ENCODE measurements around the gene DCDC2C. TPM values are rescaled to one million over a fixed set of nuclear protein-coding genes. Genes with fewer than 3 reads are reported as not detected.

Gene DCDC2C
- total RNA-seq, 1 experiment from 2014 or later = 0.43 TPM

DNA sequence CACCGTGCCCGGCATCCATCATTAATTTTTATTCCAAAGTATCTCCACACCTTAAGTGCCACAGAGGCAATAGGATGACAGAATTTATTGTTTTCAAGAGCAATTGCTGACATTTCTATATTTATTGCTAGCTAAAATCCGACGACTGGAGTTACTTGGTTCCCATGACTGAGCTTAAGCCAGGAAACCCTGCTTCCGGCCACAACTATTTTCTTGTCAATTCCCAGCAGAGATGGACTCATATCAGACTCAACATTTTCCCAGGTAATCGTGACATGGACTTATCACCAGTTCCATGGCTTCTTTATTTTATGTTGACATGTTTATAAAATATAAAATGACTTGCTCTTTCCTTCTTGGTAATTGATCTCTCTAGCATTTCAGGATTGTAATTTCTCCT lies 20.6 kb upstream of the DCDC2C start:
- intact Hi-C loops (cut with micrococcal nuclease; ENCODE audit: unreplicated experiment) = no loop called here
- POLR2A ChIA-PET (ENCODE audit: low non-redundant PET) = interaction anchor here (0.7 kb wide), 1 partner anchor 1516 kb away, joined by 4 read pairs; no protein-coding TSS in a partner anchor
- H3K36me3 ChIP-seq (ENCODE audit: insufficient read depth, low read length, poor library complexity, severe bottlenecking) = no peaks in the 10 kb centered on the region
- no peaks in the 10 kb centered on the region for H3K27me3 ChIP-seq (replicated peaks; ENCODE audit: insufficient read depth, low read depth, low read length, poor library complexity)
- H3K27ac ChIP-seq (ENCODE audit: low read depth, low read length, poor library complexity, severe bottlenecking) = no peak overlapping the region
- DNase-seq (ENCODE audit: low spot score) = no peak
- H3K4me3 ChIP-seq (ENCODE audit: low read depth, low read length, poor library complexity, severe bottlenecking) = no peak overlapping the region
- no peak for TF ChIP-seq EZH2 (IDR thresholded peaks at IDR 0.05; ENCODE audit: borderline replicate concordance, low read depth, low read length, poor library complexity, severe bottlenecking)
- TF ChIP-seq, protein P1, sequence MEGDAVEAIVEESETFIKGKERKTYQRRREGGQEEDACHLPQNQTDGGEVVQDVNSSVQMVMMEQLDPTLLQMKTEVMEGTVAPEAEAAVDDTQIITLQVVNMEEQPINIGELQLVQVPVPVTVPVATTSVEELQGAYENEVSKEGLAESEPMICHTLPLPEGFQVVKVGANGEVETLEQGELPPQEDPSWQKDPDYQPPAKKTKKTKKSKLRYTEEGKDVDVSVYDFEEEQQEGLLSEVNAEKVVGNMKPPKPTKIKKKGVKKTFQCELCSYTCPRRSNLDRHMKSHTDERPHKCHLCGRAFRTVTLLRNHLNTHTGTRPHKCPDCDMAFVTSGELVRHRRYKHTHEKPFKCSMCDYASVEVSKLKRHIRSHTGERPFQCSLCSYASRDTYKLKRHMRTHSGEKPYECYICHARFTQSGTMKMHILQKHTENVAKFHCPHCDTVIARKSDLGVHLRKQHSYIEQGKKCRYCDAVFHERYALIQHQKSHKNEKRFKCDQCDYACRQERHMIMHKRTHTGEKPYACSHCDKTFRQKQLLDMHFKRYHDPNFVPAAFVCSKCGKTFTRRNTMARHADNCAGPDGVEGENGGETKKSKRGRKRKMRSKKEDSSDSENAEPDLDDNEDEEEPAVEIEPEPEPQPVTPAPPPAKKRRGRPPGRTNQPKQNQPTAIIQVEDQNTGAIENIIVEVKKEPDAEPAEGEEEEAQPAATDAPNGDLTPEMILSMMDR (conservative IDR thresholded peaks at IDR 0.05; ENCODE audit: low read depth, low read length) = no peak
- no peaks in the 10 kb centered on the region for H3K9me3 ChIP-seq (ENCODE audit: low read depth, low read length, poor library complexity, severe bottlenecking)
- BruUV-seq (replicated peaks) = no TSS peak
- no peaks in the 10 kb centered on the region for H3K4me1 ChIP-seq (ENCODE audit: insufficient read depth, low read length, poor library complexity, severe bottlenecking)
- CTCF ChIA-PET = no interaction called here

DNA sequence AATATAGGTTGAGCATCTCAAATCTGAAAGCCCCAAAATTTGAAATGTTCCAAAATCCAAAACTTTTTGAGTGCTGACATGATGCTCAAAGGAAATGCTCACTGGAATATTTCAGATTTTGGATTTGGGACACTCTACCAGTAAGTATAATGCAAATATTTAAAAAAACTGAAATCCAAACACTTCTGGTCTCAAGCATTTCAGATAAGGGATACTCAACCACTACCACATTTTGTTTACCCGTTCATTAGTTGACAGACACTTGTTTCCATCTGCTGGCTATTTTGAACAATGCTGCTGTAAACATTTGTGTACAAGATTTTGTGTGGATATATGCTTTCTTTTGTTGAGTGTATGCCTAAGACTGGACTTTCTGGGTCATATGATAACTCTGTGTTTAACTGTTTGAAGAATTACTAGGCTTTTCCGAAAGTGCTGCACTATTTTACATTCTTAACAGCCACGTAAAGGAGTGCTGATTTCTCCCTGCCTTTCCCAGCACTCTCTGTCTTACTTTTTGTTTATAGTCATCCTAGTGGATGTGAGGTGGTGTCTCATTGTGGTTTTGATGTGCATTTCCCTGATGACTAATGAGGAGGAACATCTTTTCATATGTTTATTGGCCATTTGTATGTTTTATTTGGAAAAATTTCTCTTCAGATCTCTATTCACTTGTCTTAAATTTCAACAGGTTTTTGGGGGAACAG lies 19.5 kb upstream of the DCDC2C start:
- BruUV-seq (replicated peaks) = no TSS peak
- TF ChIP-seq EZH2 (IDR thresholded peaks at IDR 0.05; ENCODE audit: borderline replicate concordance, low read depth, low read length, poor library complexity, severe bottlenecking) = no peak
- TF ChIP-seq, protein P1 (conservative IDR thresholded peaks at IDR 0.05; ENCODE audit: low read depth, low read length) = no peak
- H3K4me1 ChIP-seq (ENCODE audit: insufficient read depth, low read length, poor library complexity, severe bottlenecking) = no peaks in the 10 kb centered on the region
- POLR2A ChIA-PET (ENCODE audit: low non-redundant PET) = no interaction called here
- CTCF ChIA-PET = no interaction called here
- H3K9me3 ChIP-seq (ENCODE audit: low read depth, low read length, poor library complexity, severe bottlenecking) = no peaks in the 10 kb centered on the region
- no peak overlapping the region for H3K4me3 ChIP-seq (ENCODE audit: low read depth, low read length, poor library complexity, severe bottlenecking)
- no peak for DNase-seq (ENCODE audit: low spot score)
- H3K36me3 ChIP-seq (ENCODE audit: insufficient read depth, low read length, poor library complexity, severe bottlenecking) = no peaks in the 10 kb centered on the region
- H3K27me3 ChIP-seq (replicated peaks; ENCODE audit: insufficient read depth, low read depth, low read length, poor library complexity) = no peaks in the 10 kb centered on the region
- no peak overlapping the region for H3K27ac ChIP-seq (ENCODE audit: low read depth, low read length, poor library complexity, severe bottlenecking)
- intact Hi-C loops (cut with micrococcal nuclease; ENCODE audit: unreplicated experiment) = no loop called here

DNA sequence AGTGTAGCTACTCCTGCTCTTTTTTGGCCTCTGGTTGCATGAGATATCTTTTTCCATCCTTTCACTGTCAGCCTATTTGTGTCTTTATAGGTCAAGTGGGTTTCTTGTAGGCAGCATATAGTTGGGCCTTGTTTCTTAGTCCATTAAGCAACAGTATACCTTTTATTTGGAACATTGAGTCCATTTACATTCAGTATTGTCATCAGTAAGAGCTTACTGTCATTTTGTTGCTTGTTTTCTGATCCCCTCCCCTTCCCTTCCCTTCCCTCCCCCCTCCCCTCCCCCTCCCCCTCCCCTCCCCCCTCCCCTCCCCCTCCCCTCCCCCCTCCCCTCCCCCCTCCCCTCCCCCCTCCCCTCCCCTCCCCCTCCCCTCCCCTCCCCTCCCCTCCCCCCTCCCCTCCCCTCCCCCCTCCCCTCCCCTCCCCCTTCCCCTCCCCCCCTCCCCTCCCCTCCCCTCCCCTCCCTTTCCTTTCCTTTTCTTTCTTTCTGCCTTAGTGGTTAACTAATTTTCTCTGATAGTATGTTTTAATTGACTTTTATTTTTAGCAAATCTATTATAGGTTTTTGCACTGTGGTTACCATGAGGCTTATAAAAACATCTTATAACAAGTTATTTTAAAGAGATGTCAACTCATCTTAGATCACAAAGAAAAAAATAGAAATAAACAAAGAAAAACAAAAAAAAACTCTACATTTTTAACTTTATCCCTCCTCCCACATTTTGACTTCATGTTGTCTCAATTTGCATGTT lies 13.2 kb upstream of the DCDC2C start:
- POLR2A ChIA-PET (ENCODE audit: low non-redundant PET) = no interaction called here
- BruUV-seq (replicated peaks) = no TSS peak
- no peak for TF ChIP-seq EZH2 (IDR thresholded peaks at IDR 0.05; ENCODE audit: borderline replicate concordance, low read depth, low read length, poor library complexity, severe bottlenecking)
- TF ChIP-seq, protein P1 (conservative IDR thresholded peaks at IDR 0.05; ENCODE audit: low read depth, low read length) = no peak
- no peak for DNase-seq (ENCODE audit: low spot score)
- Histone ChIP-seq H3K4me3 (ENCODE audit: low read depth, low read length, poor library complexity, severe bottlenecking) (no peak overlapping the region), H3K27me3 (replicated peaks; ENCODE audit: insufficient read depth, low read depth, low read length, poor library complexity) (no peaks in the 10 kb centered on the region), H3K36me3 (ENCODE audit: insufficient read depth, low read length, poor library complexity, severe bottlenecking) (no peaks in the 10 kb centered on the region), H3K4me1 (ENCODE audit: insufficient read depth, low read length, poor library complexity, severe bottlenecking) (no peaks in the 10 kb centered on the region), H3K27ac (ENCODE audit: low read depth, low read length, poor library complexity, severe bottlenecking) (no peak overlapping the region), H3K9me3 (ENCODE audit: low read depth, low read length, poor library complexity, severe bottlenecking) (no peaks in the 10 kb centered on the region)
- CTCF ChIA-PET = no interaction called here
- intact Hi-C loops (cut with micrococcal nuclease; ENCODE audit: unreplicated experiment) = no loop called here

Data from A673 (cell line).